Measurements from ENCODE around the gene TEX51.

Gene TEX51

GRCh38 chr2:126877861-126878565 is 20.7 kb upstream of the TEX51 start:
- Histone ChIP-seq H3K27ac (ENCODE audit: insufficient read depth, low read depth, low read length, poor library complexity, severe bottlenecking) (no peak overlapping the region), H3K9me3 (ENCODE audit: control insufficient read depth, low read length) (no peaks in the 10 kb centered on the region), H3K27me3 (ENCODE audit: control insufficient read depth, insufficient read depth, low read length, poor library complexity, severe bottlenecking) (no peaks in the 10 kb centered on the region), H3K4me1 (ENCODE audit: control insufficient read depth, insufficient read depth, low read length) (no peaks in the 10 kb centered on the region), H3K36me3 (ENCODE audit: control insufficient read depth, insufficient read depth, low read length) (no peaks in the 10 kb centered on the region), H3K4me3 (ENCODE audit: insufficient read depth, low read depth, low read length) (no peak overlapping the region)
- 94 to 95% methylated on average over 25 of the region's 25 CpGs for WGBS, 2 experiments

DNA sequence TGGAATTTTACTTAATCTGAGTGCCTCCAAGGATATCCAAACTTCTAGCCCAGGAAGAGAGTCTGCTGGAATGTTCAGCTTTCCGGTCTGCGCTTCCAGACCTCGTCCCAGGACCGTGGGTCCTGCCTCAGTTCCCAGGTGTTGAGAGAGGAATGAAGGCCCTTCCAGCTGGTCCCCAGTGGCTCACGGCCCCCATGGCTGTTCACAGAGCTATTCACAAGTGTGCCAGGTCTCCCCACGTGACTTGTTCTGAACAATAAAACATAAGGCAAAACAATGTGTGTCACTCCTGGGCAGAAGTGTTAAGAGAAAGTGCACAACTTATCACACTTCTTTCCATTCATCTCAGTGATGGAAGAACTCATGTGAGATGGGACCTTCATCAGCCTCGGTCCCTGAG is 20.1 kb upstream of the TEX51 start:
- no peaks in the 10 kb centered on the region for H3K9me3 ChIP-seq (ENCODE audit: control insufficient read depth, low read length)
- no peaks in the 10 kb centered on the region for H3K27me3 ChIP-seq (ENCODE audit: control insufficient read depth, insufficient read depth, low read length, poor library complexity, severe bottlenecking)
- 96 to 97% methylated on average over 7 of the region's 7 CpGs for WGBS, 2 experiments
- no peak overlapping the region for H3K4me3 ChIP-seq (ENCODE audit: insufficient read depth, low read depth, low read length)
- no peaks in the 10 kb centered on the region for H3K36me3 ChIP-seq (ENCODE audit: control insufficient read depth, insufficient read depth, low read length)
- no peak overlapping the region for H3K27ac ChIP-seq (ENCODE audit: insufficient read depth, low read depth, low read length, poor library complexity, severe bottlenecking)
- H3K4me1 ChIP-seq (ENCODE audit: control insufficient read depth, insufficient read depth, low read length) = no peaks in the 10 kb centered on the region

DNA sequence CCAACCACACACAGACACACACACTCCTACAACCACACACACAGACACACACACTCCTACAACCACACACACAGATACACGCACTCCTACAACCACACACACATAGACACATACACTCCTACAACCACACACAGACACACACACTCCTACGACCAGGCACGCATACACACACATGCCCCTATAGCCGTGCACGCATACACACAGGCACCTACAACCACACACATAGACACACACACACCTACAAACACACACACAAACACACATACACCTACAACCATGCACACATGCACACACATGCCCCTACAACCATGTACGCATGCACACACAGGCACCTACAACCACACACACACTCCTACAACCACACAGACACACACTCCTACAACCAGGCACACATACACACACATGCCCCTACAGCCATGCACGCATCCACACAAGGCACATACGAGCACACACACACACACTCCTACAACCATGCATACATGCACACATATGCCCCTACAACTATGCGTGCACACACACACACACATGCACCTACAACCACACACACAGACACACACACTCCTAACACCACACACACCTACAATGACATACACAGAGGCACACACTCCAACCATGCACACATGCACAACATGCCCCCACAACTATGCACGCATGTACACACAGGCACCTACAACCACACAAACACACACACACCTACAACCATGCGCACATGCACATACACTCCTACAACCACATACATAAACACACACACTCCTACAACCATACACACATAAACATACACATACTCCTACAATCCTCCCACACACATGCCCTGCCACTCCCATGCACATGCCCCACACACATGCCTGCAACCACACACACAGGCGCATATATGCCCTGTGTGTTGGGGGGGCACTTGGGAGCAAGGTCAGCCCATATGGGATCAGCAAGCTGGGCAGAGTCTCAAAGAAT is 19.1 kb upstream of the TEX51 start:
- H3K36me3 ChIP-seq (ENCODE audit: control insufficient read depth, insufficient read depth, low read length) = no peaks in the 10 kb centered on the region
- WGBS, 2 experiments = 92 to 93% methylated on average over 12 of the region's 12 CpGs
- no peak overlapping the region for H3K27ac ChIP-seq (ENCODE audit: insufficient read depth, low read depth, low read length, poor library complexity, severe bottlenecking)
- no peaks in the 10 kb centered on the region for H3K4me1 ChIP-seq (ENCODE audit: control insufficient read depth, insufficient read depth, low read length)
- H3K4me3 ChIP-seq (ENCODE audit: insufficient read depth, low read depth, low read length) = no peak overlapping the region
- no peaks in the 10 kb centered on the region for H3K27me3 ChIP-seq (ENCODE audit: control insufficient read depth, insufficient read depth, low read length, poor library complexity, severe bottlenecking)
- no peaks in the 10 kb centered on the region for H3K9me3 ChIP-seq (ENCODE audit: control insufficient read depth, low read length)

DNA sequence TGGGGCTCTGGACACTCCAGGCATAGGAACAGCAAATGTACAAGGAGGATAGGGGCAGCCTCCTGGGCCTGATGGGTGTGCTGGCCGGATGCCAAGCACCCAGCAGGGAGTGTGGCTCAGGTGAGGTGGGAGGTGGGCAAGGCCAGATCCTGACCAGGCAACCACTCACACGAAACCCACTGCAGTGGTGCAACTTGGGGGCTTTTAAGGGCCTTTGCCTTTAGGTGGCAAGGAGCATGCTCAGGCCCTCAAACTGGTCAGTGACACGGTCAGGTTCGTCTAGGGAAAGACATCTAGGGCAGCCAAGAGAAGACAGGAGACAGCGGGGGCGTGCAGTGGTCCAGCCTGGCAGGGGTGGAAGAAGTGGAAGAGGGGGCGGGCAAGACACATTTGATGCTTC is 18.4 kb upstream of the TEX51 start:
- no peak overlapping the region for H3K4me3 ChIP-seq (ENCODE audit: insufficient read depth, low read depth, low read length)
- no peak overlapping the region for H3K27ac ChIP-seq (ENCODE audit: insufficient read depth, low read depth, low read length, poor library complexity, severe bottlenecking)
- H3K4me1 ChIP-seq (ENCODE audit: control insufficient read depth, insufficient read depth, low read length) = no peaks in the 10 kb centered on the region
- no peaks in the 10 kb centered on the region for H3K27me3 ChIP-seq (ENCODE audit: control insufficient read depth, insufficient read depth, low read length, poor library complexity, severe bottlenecking)
- WGBS, 2 experiments = 92 to 94% methylated on average over 7 of the region's 7 CpGs
- no peaks in the 10 kb centered on the region for H3K9me3 ChIP-seq (ENCODE audit: control insufficient read depth, low read length)
- no peaks in the 10 kb centered on the region for H3K36me3 ChIP-seq (ENCODE audit: control insufficient read depth, insufficient read depth, low read length)

DNA sequence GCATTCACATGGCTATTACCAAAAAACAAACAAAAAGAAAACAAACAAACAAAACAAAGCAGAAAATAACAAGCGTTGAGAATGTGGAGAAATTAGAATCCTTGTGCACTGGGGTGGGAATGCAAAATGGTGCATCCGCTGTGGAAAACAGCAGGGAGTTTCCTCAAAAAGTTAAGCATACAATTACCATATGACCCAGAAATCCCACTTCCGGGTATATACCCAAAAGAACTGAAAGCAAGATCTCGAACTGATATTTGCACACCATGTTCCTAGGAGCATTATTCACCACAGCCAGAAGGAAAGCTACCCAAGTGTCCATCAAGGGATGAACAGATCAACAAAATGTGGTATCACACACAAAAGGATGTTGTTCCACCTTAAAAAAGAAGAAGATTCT is 17.9 kb upstream of the TEX51 start:
- Histone ChIP-seq H3K9me3 (ENCODE audit: control insufficient read depth, low read length) (no peaks in the 10 kb centered on the region), H3K27ac (ENCODE audit: insufficient read depth, low read depth, low read length, poor library complexity, severe bottlenecking) (no peak overlapping the region), H3K27me3 (ENCODE audit: control insufficient read depth, insufficient read depth, low read length, poor library complexity, severe bottlenecking) (no peaks in the 10 kb centered on the region), H3K4me1 (ENCODE audit: control insufficient read depth, insufficient read depth, low read length) (no peaks in the 10 kb centered on the region), H3K36me3 (ENCODE audit: control insufficient read depth, insufficient read depth, low read length) (no peaks in the 10 kb centered on the region), H3K4me3 (ENCODE audit: insufficient read depth, low read depth, low read length) (no peak overlapping the region)
- 91% methylated on average over 3 to 4 of the region's 4 CpGs for WGBS, 2 experiments

DNA sequence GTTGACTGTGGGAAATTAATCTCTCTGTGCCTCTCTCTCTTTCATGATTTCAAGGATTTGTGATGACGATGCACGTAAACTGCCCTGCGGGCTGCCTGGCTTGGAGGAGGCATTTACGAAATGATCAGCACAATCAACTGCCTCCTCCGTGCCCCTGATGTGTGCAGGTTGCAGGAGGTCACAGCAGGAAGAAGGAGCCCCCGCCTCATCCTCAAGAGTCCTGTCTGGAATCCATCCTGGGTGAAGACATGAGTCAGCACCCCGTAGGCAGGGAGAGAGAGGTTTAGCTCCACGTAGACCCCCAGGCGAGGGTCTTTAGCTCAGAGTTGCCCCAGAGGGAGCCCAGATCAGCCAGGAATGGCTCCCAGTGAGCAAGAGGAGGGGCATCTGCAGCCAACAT is 17.1 kb upstream of the TEX51 start:
- Histone ChIP-seq H3K9me3 (ENCODE audit: control insufficient read depth, low read length) (no peaks in the 10 kb centered on the region), H3K27ac (ENCODE audit: insufficient read depth, low read depth, low read length, poor library complexity, severe bottlenecking) (no peak overlapping the region), H3K36me3 (ENCODE audit: control insufficient read depth, insufficient read depth, low read length) (no peaks in the 10 kb centered on the region), H3K4me3 (ENCODE audit: insufficient read depth, low read depth, low read length) (no peak overlapping the region), H3K27me3 (ENCODE audit: control insufficient read depth, insufficient read depth, low read length, poor library complexity, severe bottlenecking) (peaks cover under 1% of the 10 kb centered on the region), H3K4me1 (ENCODE audit: control insufficient read depth, insufficient read depth, low read length) (no peaks in the 10 kb centered on the region)
- WGBS, 2 experiments = 89 to 94% methylated on average over 9 of the region's 9 CpGs

DNA sequence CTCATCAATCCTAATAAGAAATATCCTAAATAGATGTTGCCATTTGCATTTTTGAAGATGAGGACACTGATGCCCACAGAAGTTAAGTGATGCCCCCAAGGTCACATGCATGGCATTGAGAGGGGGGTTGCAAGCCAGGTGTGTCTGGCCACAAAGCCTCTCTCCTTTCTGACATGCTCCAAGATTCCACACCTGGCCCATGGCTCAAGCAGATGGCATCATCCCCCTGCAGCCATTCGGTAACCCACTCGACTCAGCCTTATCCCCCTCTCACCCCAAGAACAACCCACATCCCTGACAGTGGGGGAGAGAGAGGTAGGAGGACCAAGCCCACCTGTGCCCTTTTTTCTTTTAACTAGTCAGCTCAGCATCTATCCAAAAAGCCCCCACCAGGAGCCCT is 16.5 kb upstream of the TEX51 start:
- peaks cover 7% of the 10 kb centered on the region for H3K27me3 ChIP-seq (ENCODE audit: control insufficient read depth, insufficient read depth, low read length, poor library complexity, severe bottlenecking)
- no peak overlapping the region for H3K4me3 ChIP-seq (ENCODE audit: insufficient read depth, low read depth, low read length)
- no peaks in the 10 kb centered on the region for H3K4me1 ChIP-seq (ENCODE audit: control insufficient read depth, insufficient read depth, low read length)
- no peak overlapping the region for H3K27ac ChIP-seq (ENCODE audit: insufficient read depth, low read depth, low read length, poor library complexity, severe bottlenecking)
- no peaks in the 10 kb centered on the region for H3K9me3 ChIP-seq (ENCODE audit: control insufficient read depth, low read length)
- WGBS, 2 experiments = 50% methylated on average over 2 of the region's 2 CpGs
- H3K36me3 ChIP-seq (ENCODE audit: control insufficient read depth, insufficient read depth, low read length) = no peaks in the 10 kb centered on the region

GRCh38 chr2:126882736-126883665 is 15.7 kb upstream of the TEX51 start:
- Histone ChIP-seq H3K4me1 (ENCODE audit: control insufficient read depth, insufficient read depth, low read length) (no peaks in the 10 kb centered on the region), H3K36me3 (ENCODE audit: control insufficient read depth, insufficient read depth, low read length) (no peaks in the 10 kb centered on the region), H3K9me3 (ENCODE audit: control insufficient read depth, low read length) (no peaks in the 10 kb centered on the region), H3K27ac (ENCODE audit: insufficient read depth, low read depth, low read length, poor library complexity, severe bottlenecking) (no peak overlapping the region), H3K4me3 (ENCODE audit: insufficient read depth, low read depth, low read length) (no peak overlapping the region), H3K27me3 (ENCODE audit: control insufficient read depth, insufficient read depth, low read length, poor library complexity, severe bottlenecking) (peaks cover 7% of the 10 kb centered on the region)
- WGBS, 2 experiments = 88 to 93% methylated on average over 7 of the region's 7 CpGs

- H3K4me3 ChIP-seq (ENCODE audit: insufficient read depth, low read depth, low read length) = no peak overlapping the region
- H3K9me3 ChIP-seq (ENCODE audit: control insufficient read depth, low read length) = no peaks in the 10 kb centered on the region
- peaks cover 7% of the 10 kb centered on the region for H3K27me3 ChIP-seq (ENCODE audit: control insufficient read depth, insufficient read depth, low read length, poor library complexity, severe bottlenecking)
- H3K36me3 ChIP-seq (ENCODE audit: control insufficient read depth, insufficient read depth, low read length) = no peaks in the 10 kb centered on the region
- no peaks in the 10 kb centered on the region for H3K4me1 ChIP-seq (ENCODE audit: control insufficient read depth, insufficient read depth, low read length)
- WGBS, 2 experiments = 94 to 96% methylated on average over 5 to 6 of the region's 6 CpGs
- no peak overlapping the region for H3K27ac ChIP-seq (ENCODE audit: insufficient read depth, low read depth, low read length, poor library complexity, severe bottlenecking)
Observed at GRCh38 chr2:126883666-126884040, 15.0 kb upstream of the TEX51 start.

Measured in ectodermal cell (in vitro differentiated cells).